AG04450 (cell line): ENCODE data around the gene MRPS6. TPM values are rescaled to one million over a fixed set of nuclear protein-coding genes. Genes with fewer than 3 reads are reported as not detected.

Source experiments
- CTCF ChIA-PET: fragments of 300-600, 350-600 bp; formaldehyde crosslinking; extraction: SDS; loops from one replicate; lab custom pipeline; 2022; ENCODE audit warnings: antibody characterized with exemption, inconsistent platforms; lab: Charles Lee
- POLR2A ChIA-PET: fragments of 350-600 bp; formaldehyde crosslinking; extraction: SDS; loops from one replicate; lab custom pipeline; 2021; ENCODE audit warnings: antibody characterized with exemption, inconsistent platforms; lab: Yijun Ruan, JAX
- DNase-seq: peaks from one replicate; pipeline ENCODE4 v3.0.0-alpha.2; 2011; ENCODE audit warnings: low read depth, low spot score
- H3K27ac ChIP-seq: one replicate; pipeline ENCODE4 v1.5.1; 2012; ENCODE audit warnings: low read depth, low read length, control low read depth
- H3K27me3 ChIP-seq: one replicate; pipeline ENCODE4 v1.6.0; 2012; ENCODE audit warnings: low read length; ENCODE audit not compliant: control insufficient read depth, insufficient read depth
- H3K4me3 ChIP-seq: 2 replicates; pipeline ENCODE4 v1.5.1; 2011; ENCODE audit warnings: mild to moderate bottlenecking, low read depth, low read length, control low read depth
- H3K9me3 ChIP-seq: 2 replicates; pipeline ENCODE4 v1.5.1; 2012; ENCODE audit warnings: low read length; ENCODE audit not compliant: control insufficient read depth, insufficient read depth
- CTCF ChIP-seq: IDR thresholded peaks from 2 replicates; pipeline ENCODE4 v1.5.1; 2011; ENCODE audit warnings: low read depth, low read length, control low read depth, inconsistent platforms
- polyA plus RNA-seq: library from polyadenylated mRNA; depleted of rRNA; stranded (reverse); fragments of >200 nt; gene quantifications from 2 replicates; pipeline ENCODE4 v1.2.3, GENCODE V29; 2011

The MRPS6 gene
- polyA plus RNA-seq, 1 experiment = 35.8 TPM

DNA sequence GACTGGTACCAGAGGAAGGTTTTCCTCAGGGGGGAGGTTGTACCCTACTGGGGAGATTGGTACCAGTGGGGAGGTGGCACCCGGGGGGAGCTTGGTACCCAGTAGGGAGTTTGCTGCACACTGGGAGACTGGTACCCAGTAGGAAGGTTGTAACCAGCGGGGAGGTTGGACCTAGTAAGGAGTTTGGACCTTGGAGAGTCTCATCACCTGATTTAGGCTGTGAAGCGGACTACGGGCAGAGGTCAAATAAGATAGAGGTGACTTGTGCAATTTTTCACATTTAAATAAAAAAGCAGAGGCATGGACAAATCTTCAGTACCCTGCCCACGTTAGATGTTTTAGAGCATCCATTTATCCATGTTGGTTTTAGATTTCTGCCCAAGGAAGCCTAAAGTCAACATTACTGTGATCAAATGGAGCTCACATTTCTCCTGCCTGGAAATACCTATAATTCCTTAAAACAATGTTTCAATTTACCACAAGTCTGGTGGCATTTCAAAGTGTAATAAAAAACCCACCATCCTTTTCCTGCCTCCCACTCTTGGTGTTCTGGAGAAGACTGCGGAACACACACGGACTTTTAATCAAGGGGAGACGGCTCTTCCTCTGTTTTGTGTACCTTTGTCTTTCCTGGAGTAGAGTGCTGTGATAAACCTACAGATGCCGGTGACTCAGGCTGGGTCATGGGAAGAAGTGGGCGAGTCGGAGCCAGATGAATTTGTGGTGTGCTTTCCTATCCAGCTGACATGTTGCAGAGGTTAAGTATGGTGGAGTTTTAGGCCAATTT, 36.2 kb upstream of the MRPS6 start:
- Histone ChIP-seq H3K27me3 (peaks cover 2% of the 10 kb centered on the region), H3K27ac (peak overlapping the region; percentile 54), H3K9me3 (no peaks in the 10 kb centered on the region), H3K4me3 (no peak overlapping the region)
- POLR2A ChIA-PET = no interaction called here
- no peak for TF ChIP-seq CTCF
- CTCF ChIA-PET = no interaction called here
- peak; percentile 46 for DNase-seq

DNA sequence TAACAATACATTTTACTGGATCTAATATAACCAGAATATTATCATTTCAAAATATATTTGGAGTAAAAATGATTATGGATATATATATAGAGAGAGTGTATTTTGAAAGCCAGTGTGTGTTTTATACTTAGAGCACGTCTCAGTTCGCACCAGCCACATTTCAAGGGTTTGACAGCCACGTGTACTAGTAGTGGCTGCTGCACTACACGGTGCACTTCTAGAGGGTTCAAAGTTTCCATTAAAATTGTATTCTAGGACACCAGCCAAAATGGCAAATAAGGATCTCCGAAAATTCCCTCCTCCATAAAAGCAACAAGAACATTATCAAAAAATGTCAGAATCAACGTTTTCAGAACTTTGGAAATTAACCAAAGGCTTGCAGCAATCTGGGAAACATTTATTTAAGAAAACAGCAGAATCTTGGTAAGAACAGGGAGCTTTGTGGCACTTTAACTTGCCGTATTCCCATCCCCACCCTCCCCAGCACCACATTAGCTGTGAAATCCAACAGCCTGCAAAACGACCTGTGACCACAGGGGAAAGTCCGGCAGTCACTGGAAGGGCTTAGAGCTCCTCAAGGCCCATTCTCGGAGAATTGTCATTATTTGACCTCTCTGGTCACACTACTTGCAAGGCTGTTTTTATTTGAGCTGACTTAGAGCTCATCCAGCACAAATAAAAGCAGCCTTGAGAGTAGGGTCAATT, 33.5 kb upstream of the MRPS6 start:
- Histone ChIP-seq H3K27ac (no peak overlapping the region), H3K27me3 (peaks cover 2% of the 10 kb centered on the region), H3K9me3 (no peaks in the 10 kb centered on the region), H3K4me3 (no peak overlapping the region)
- POLR2A ChIA-PET = no interaction called here
- no peak for TF ChIP-seq CTCF
- CTCF ChIA-PET = interaction anchor here (0.9 kb wide), 1 partner anchor 115 kb away, joined by 4 read pairs; no protein-coding TSS in a partner anchor
- no peak for DNase-seq

DNA sequence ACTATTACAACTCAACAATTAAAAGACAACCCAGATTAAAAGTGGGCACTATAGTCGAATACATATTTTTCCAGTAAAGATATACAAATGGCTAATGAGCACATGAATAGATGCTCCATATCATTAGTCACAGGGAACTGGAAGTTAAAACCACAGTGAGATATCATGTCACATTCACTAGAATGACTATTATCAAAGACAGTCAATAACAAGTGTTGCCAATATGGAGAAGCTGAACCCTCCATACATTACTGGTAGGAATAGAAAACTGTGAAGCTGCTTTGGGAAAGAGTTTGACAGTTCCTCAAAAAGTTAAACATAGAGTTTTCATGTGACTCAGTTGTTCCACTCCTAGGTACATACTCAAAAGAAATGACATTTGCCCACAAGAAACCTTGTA, 30.6 kb upstream of the MRPS6 start:
- CTCF ChIA-PET = no interaction called here
- TF ChIP-seq CTCF = no peak
- POLR2A ChIA-PET = no interaction called here
- Histone ChIP-seq H3K27ac (no peak overlapping the region), H3K9me3 (peaks cover 3% of the 10 kb centered on the region; the same call in 1 of the 2 replicates), H3K27me3 (no peaks in the 10 kb centered on the region), H3K4me3 (no peak overlapping the region)
- no peak for DNase-seq

- no peak overlapping the region for H3K27ac ChIP-seq
- POLR2A ChIA-PET = no interaction called here
- CTCF ChIA-PET = no interaction called here
These were observed 30.0 kb upstream of the MRPS6 start for GRCh38 chr21:34043333-34043732.

More at GRCh38 chr21:34043333-34043732, 30.0 kb upstream of the MRPS6 start:
- TF ChIP-seq CTCF = no peak
- H3K27me3 ChIP-seq = no peaks in the 10 kb centered on the region
- peaks cover 3% of the 10 kb centered on the region; the same call in 1 of the 2 replicates for H3K9me3 ChIP-seq
- H3K4me3 ChIP-seq = no peak overlapping the region
- no peak for DNase-seq
